MG63 (cell line): ENCODE measurements around the gene AGAP2. TPM values are rescaled to one million over a fixed set of nuclear protein-coding genes. Genes with fewer than 3 reads are reported as not detected.

Experiments
- DNase-seq: peaks from one replicate; pipeline ENCODE4 v3.0.0-alpha.2; 2020
- H3K27me3 ChIP-seq: fragments of 250-450 bp; sonication (Bioruptor Pico); 2 replicates; pipeline ENCODE4 v1.5.1; 2020; ENCODE audit warnings: mild to moderate bottlenecking, moderate library complexity
- H3K36me3 ChIP-seq: fragments of 250-450 bp; sonication (Bioruptor Pico); 2 replicates; pipeline ENCODE4 v1.5.1; 2020; ENCODE audit warnings: mild to moderate bottlenecking, moderate library complexity
- H3K4me3 ChIP-seq: fragments of 250-450 bp; sonication (Bioruptor Pico); 2 replicates; pipeline ENCODE4 v1.5.1; 2020; ENCODE audit warnings: mild to moderate bottlenecking, moderate library complexity
- H3K9me3 ChIP-seq: fragments of 250-450 bp; sonication (Bioruptor Pico); 2 replicates; pipeline ENCODE4 v1.5.1; 2020; ENCODE audit warnings: mild to moderate bottlenecking, moderate library complexity
- total RNA-seq: library from RNA; depleted of rRNA; stranded (reverse); fragments of >200 nt; shearing (Covaris generic); gene quantifications from 2 replicates; pipeline ENCODE4 v1.2.3, GENCODE V29; 2014; ENCODE audit warnings: low replicate concordance

The AGAP2 gene
- total RNA-seq, 1 experiment from 2014 or later, result not detected

DNA sequence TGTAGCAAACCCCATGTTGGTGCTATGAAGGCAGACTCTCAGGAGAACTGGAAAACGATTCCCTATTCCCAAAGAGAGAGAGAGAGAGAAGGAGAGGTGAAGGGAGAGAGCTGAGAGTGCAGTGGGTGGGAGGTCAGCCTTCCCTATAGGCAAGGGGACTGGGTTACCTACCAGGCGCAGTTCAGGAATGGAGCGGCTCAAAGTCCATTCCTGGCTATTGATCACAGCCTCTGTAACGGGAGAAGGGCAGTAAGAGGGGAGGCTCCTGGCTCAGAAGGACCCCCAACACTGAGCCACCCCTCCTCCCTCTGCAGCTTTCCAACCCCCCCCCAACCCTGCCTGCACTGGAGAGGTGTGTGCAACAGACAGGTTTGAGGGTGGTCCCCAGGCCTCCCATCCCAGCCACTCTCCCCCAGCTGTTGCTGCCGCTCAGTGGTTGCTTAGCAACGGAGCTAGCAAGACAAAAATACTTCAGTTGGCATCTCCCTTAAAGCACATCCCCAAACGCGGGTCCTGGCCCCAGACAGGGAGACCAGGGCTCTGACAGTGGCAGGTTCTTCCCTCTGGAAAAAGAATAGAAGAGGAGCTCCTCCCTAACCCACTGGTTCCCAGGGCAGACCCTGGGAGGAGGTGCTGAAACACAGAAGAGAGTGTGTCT, 3.2 kb downstream of the AGAP2 start:
- Histone ChIP-seq H3K4me3 (no peak overlapping the region), H3K9me3 (no peaks in the 10 kb centered on the region), H3K27me3 (peaks cover 43% of the 10 kb centered on the region), H3K36me3 (no peaks in the 10 kb centered on the region)
- DNase-seq, result no peak

DNA sequence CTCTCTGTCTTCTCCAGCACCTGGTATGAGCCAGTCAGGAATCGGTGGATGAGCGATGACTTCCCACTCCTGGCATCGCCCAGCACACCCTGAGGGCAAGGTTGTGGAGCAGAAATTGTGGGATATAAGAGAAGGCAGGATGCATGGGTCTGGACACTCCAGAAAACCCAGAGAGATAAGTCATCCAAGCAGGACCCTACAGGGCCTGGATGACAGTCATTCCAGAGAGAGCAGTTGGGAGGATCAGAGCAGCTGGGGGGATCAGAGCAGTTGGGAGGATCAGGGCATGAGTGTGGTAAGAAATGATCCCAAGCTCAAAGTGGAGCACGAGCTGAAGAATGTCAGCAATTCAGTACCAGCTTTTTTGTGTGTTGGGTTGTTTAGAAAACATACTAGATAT, 4.0 kb downstream of the AGAP2 start:
- no peak overlapping the region for H3K4me3 ChIP-seq
- DNase-seq, result no peak
- H3K9me3 ChIP-seq, result no peaks in the 10 kb centered on the region
- H3K27me3 ChIP-seq, result peaks cover 40% of the 10 kb centered on the region
- no peaks in the 10 kb centered on the region for H3K36me3 ChIP-seq

DNA sequence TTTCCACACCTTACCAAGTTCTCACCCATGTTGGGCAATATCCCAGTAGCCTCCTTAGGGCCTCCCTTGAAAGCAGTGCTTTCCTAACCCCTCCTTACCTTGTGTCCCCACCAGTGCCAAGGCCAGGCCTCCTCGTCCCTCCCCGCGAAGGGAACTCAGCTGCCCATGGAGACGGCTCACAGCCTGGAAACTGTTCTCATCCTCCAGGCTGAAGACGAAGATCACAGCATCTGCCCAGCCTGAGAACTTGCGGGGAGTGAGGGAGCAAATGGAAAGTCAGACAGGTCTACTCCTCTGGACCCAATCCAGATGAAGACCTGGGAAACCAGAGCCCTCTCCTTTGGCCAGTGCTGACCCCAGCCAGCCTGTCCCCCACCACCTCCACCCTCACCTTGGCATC, 4.6 kb downstream of the AGAP2 start:
- peaks cover 33% of the 10 kb centered on the region for H3K27me3 ChIP-seq
- no peaks in the 10 kb centered on the region for H3K9me3 ChIP-seq
- H3K36me3 ChIP-seq, result no peaks in the 10 kb centered on the region
- no peak overlapping the region for H3K4me3 ChIP-seq
- no peak for DNase-seq

DNA sequence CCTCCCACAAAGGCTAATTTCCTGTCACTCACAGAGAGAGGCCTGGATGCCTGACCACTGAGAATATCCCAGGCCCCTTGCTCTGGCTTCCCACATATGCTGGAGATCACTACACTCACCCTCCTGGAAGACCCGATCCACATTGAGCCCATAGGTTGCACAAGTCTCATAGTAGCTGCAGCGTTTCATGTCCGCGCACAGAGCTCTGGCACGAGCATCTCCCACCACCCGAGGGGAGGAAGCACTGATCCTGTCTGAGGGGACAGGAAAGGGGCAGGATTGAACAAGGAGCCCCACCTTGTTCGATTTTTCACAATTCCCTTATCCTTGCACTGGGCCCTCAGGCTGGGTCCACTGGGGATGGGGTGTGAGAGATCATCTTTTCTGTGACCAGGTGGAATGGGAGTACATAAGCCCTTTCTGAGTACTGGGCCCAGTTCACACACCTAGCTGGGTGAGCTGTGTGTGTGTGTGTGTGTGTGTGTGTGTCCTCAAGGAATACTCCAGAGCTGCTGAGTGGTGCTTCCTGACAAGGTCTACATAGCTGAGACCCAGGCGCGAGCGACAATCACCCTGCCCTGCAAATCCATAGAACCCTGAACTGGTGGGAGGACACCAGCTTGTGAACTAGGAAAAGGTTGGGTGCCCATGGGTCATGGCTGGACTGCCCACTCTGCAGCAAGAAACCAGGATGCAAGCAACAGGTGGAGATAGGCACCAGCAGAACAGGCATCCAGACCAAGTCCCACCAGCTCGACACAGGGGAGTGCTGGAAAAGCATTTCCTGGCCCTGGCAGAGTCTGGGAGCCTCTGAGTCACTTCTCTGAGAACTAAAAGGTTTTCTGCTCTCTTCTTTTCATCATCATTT, 5.6 kb downstream of the AGAP2 start:
- H3K27me3 ChIP-seq, result peaks cover 30% of the 10 kb centered on the region
- H3K9me3 ChIP-seq, result no peaks in the 10 kb centered on the region
- H3K36me3 ChIP-seq, result no peaks in the 10 kb centered on the region
- no peak for DNase-seq
- H3K4me3 ChIP-seq, result no peak overlapping the region

DNA sequence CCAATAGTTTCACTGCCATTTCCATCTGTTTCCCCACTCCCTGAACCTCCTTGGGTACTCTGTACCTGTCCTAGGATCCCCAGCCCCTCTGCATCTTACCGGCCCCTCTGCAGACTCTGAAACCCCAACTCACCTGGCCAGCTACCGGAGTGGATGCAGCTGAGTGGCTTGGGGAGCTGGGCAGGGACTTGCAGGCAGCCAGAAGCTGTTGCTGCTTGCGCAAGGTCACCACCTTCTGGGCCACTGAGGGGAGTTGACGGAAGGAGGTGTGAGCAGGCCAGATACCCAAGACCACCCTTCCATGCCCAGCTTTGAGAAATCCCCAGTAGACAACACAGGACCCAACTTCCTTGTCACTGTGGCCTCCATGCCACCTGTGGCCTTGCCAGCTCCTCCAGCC, 6.3 kb downstream of the AGAP2 start:
- H3K36me3 ChIP-seq, result no peaks in the 10 kb centered on the region; the same call in 1 of the 2 replicates
- H3K9me3 ChIP-seq, result no peaks in the 10 kb centered on the region
- H3K27me3 ChIP-seq, result peaks cover 23% of the 10 kb centered on the region
- no peak overlapping the region for H3K4me3 ChIP-seq
- DNase-seq, result no peak

DNA sequence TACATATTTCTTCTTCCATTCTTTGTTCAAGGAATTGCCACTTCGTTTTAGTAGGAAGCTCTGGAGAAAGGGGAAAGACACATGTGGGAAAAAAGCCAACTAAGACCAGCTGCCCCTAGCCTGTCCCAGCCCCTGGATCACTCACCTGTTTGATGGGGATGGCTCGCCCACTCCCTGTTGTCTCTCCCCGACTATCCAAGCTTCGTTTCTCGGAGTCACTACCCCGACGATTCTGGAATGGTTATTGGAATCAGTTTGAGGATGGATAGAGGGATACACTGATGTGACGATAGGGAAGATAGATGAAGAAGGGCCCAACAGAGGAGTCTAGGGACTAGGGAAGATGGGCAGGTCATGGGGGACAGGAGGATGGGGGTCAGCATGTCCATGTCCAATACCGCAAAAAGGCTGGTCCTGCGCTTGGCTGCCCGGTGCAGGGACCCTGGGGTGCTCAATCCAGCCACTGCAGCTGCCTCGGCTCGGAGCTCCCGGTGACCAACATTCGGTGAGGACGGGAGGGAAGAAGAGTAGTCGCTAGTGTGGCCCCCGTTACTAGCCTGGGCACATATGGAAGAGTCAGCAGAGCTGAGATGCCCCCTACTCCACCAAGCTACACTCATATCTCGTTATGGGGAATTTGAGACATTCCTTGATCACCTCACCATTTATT, 7.0 kb downstream of the AGAP2 start:
- no peaks in the 10 kb centered on the region for H3K9me3 ChIP-seq
- no peak overlapping the region for H3K4me3 ChIP-seq
- peaks cover 15% of the 10 kb centered on the region for H3K27me3 ChIP-seq
- H3K36me3 ChIP-seq, result no peaks in the 10 kb centered on the region; the same call in 1 of the 2 replicates
- no peak for DNase-seq

DNA sequence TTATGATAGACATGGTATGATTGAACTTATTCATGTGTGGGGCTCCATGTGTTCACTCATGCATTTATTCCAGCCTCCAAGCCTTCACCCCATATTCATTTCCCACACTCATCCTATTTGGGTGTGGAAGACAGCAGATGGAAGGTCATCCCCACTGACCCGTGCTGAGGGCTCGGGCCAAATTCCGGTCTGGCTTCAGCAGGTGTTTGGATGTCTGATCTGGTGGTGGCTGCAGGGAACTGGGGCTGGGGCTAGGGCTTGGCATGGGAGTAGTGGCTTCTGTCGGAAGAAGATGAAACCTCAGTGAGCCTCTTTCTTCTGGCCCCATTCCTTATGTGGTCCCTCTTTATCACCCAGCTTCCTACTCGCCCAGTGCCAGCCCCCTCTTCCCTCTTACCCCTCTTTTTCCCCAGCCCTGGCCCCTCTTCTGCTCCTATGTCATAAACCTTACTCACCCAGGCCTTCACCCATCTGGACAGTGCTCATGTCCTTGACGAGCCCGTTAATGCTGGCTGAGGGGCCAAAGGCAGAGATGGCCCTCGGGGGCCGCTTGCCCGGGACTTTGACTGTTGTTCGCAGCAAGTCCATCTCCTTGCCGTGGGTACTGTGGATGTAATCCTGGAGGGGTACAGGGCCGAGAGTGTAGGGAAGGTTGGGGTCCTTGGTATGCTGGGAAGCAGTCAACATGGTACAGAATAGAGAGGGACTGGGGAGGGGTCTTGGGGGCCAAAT, 8.0 kb downstream of the AGAP2 start:
- Histone ChIP-seq H3K36me3 (no peaks in the 10 kb centered on the region; the same call in 1 of the 2 replicates), H3K4me3 (no peak overlapping the region), H3K9me3 (no peaks in the 10 kb centered on the region), H3K27me3 (peaks cover 5% of the 10 kb centered on the region)
- DNase-seq, result no peak

DNA sequence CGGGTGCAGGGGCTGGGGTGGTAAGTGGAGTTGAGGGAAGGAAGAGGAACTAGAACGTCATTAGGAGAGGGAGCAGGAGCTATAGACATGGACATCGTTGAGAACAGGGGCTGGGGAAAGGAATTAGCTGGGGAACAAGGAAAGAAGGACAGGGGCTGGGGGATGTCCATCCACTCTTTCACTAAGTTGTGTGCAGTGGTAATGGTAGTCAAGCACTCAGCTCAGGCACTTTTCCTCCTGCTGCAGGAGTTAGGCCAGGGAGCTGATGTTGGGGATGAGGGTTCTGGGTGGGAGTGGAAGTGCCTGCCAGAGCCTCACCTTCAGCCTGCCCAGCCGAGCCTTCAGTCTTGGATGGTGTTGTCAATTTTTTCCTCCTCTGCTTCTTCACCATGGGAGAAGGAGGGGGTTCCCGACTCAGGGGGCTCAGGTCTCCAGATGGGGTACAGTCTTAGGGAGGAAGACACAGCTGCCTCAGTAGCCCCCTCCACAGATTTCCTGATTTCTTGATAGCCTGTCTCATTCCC, 9.2 kb downstream of the AGAP2 start:
- Histone ChIP-seq H3K27me3 (no peaks in the 10 kb centered on the region), H3K4me3 (no peak overlapping the region), H3K36me3 (no peaks in the 10 kb centered on the region; the same call in 1 of the 2 replicates), H3K9me3 (no peaks in the 10 kb centered on the region)
- DNase-seq, result no peak

DNA sequence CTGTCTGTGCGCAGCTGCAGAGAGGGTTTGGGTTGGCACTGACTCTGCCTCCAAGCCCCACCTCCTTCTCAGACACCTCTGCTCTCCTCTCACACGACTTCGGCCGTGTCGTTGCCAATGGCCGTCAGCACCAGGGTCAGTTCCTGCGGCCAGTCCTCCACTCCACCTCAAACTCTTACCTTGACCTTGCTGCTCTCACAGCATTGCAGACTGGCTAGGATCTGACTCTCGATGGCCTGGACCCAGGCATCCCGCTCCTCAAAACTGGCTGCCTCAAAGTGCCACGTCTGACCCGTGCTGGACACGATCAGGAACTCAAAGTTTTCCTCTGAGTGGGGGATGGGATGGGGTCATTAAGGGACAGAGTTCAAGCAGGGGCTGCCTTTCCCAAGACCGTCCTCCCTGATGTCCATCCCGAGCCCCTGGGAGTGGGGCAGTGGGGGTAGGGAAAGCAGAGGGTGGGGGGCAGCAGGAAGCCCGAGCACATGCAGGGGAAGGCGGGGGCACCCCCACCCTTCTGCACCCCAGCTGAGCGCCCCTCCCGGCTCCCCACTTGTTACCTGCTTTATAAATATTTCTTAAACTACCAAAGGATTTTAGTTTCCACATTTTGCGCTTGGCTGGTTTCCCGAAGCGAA, 10.7 kb downstream of the AGAP2 start:
- Histone ChIP-seq H3K4me3 (no peak overlapping the region), H3K9me3 (no peaks in the 10 kb centered on the region), H3K27me3 (no peaks in the 10 kb centered on the region), H3K36me3 (no peaks in the 10 kb centered on the region; the same call in 1 of the 2 replicates)
- DNase-seq, result no peak

DNA sequence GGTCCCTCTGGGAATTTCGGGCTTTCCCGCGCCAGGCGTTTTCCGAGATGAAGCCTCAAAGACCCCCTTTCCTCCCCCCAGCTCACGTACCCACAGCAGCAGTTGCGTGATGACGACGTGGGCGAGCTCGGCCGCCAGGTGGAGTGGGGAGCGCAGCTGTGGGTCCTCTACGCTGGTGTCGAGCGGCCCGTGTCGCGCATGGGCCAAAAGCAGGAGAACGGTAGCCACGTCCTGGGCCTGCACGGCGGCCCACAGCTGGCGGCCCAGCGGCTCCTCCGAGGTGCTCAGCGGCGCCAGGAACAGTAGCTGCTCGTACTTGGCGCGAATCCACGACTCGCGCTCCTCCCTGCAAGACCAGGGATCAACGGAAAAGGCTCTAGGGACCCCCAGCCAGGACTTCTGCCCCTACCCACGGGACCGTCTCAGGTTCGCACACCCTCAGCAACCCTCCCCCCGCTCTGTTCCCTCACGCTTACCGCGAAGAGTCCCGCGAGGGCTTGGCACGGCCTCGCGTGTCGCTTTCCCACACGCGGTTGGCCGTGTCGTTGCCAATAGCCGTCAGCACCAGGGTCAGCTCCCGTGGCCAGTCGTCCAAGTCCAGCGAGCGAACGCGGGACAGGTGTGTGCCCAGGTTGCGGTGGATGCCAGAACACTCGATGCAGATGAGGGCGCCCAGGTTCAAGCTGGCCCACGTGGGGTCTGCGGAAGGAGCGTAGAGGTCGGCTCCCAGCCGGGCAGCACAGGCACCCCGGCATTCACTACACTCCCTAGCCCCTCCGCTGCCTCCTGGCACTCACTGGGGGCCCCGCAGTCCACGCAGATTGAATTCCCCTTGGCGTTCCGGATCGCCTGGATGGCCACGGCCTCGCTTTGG, 11.4 kb downstream of the AGAP2 start:
- Histone ChIP-seq H3K9me3 (no peaks in the 10 kb centered on the region), H3K4me3 (peak overlapping the region; percentile 78), H3K36me3 (no peaks in the 10 kb centered on the region; the same call in 1 of the 2 replicates), H3K27me3 (no peaks in the 10 kb centered on the region)
- no peak for DNase-seq

DNA sequence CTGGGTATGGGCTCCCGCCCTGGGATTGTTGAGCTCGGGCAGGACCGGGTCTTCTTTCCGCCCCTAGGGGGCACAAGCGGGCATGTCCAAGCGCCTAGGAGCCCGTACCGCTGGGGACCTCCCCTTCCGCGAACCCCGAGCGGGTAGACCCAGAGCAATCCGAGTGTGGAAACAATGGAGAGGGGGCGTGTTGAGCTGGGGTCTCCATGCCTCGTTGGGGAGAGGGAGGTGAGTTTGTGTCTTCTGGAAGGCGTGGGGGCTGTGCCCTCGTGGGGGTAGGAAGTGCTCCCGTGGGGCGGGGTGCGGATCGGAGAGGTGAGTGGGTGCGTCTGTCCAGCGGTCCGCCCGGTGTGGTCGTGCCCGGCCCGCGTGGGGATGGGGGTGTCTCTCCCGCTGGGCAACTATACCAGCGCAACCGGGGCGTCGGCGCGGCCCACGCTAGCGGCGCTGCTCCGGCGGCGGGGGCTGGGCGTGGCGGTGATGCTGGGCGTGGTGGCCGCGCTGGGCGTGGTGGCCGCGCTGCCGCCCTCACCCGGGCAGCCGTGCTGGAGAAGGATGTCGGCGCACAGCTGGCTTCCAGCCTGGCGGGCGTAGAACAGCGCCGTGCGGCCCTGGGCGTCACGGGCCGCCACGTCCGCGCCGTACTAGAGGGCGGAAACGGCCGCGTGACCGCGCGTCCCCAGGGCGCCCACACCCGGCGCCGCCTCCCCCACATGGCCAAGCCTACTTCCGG, 12.2 kb downstream of the AGAP2 start:
- Histone ChIP-seq H3K36me3 (no peaks in the 10 kb centered on the region; the same call in 1 of the 2 replicates), H3K4me3 (peak overlapping the region; percentile 78), H3K9me3 (no peaks in the 10 kb centered on the region), H3K27me3 (no peaks in the 10 kb centered on the region)
- peak; percentile 89 for DNase-seq

DNA sequence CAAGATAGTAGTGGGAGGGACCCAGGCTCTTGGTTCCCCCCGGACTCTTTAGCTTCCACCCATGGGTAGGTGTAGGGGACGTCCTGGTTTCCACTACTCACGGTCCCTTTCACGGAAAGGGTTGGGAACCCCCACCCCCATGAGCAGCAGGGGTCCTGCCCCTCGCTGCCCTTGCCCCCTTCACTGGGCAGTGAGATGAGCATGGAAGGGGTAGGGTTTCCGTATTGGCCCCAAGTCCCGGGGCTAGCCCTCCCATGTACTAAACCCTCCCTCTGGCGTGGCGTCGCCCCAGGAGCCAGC, 12.7 kb downstream of the AGAP2 start:
- DNase-seq, result no peak
- Histone ChIP-seq H3K9me3 (no peaks in the 10 kb centered on the region), H3K4me3 (peak overlapping the region; percentile 78), H3K27me3 (no peaks in the 10 kb centered on the region), H3K36me3 (no peaks in the 10 kb centered on the region; the same call in 1 of the 2 replicates)

DNA sequence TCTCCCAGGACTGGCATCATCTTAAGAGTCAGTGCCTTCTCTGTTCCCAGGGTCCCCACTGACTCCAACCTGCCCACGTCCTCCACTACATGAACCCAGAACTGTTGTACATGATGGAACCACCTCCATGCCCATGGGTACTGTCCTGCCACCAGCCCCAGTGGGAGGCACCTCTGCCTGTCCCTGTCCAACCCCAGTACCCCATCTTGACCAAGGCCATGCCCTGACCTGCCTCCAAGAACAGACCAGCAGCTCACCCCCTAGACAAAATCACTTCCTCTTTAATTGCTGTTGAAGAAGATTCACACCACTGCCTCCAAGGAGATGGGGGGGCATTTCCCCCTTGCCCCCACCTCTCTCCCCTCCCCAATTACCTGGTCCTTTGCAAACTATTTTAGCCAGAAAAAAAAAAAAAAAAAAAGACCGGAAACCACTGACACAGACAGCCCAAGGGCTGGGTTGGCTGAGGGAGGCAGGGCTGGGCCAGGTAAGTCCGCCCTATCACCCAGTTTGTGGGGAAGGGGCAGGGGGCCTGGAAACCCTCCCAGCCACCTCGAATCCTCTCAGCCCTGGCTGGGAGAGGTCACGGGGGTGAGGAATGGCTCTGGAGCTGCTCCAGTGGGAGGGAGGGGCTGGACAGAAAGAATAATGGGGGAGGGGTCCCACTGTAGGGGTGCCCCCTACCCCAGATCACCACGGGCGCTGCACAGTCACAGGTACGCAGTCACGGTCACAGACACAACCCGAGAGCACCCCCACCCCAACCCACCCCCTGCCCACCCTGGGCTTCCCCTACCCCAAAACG, 13.4 kb downstream of the AGAP2 start:
- H3K27me3 ChIP-seq, result no peaks in the 10 kb centered on the region
- no peaks in the 10 kb centered on the region for H3K9me3 ChIP-seq
- H3K4me3 ChIP-seq, result no peak overlapping the region
- no peak for DNase-seq
- no peaks in the 10 kb centered on the region; the same call in 1 of the 2 replicates for H3K36me3 ChIP-seq
